Kidney (tissue), 22 donors: Measurements from ENCODE around the gene KRTAP4-11. TPM values are rescaled to one million over a fixed set of nuclear protein-coding genes. Genes with fewer than 3 reads are reported as not detected.
"Not testable (repeated sequence)": the region's sequence is repeated elsewhere in the genome, so short reads cannot be mapped to it uniquely, and the experiment has no call there.

Experiments used
- DNase-seq, 5 donors: peaks; one replicate each; pipeline ENCODE4 v3.0.0-alpha.2; 2013 to 2020
- FAIRE-seq: peaks from 2 replicates; lab custom pipeline; 2012; peaks lifted over from hg19 to GRCh38; lab: Jason Lieb, UNC
- H3K27ac ChIP-seq, 2 donors: one replicate each; pipeline ENCODE4 v1.7.0; 2013; ENCODE audit warnings: low read depth in 2 of 2, low read length in 2 of 2, inconsistent platforms in 1 of 2
- H3K27me3 ChIP-seq: one replicate; pipeline ENCODE4 v1.7.1; 2013; ENCODE audit warnings: low read length, inconsistent platforms; ENCODE audit not compliant: control insufficient read depth, insufficient read depth
- H3K36me3 ChIP-seq, 3 donors: one replicate each; pipeline versions ENCODE4 v1.7.0 to v1.7.1; 2013; ENCODE audit warnings: low read length in 3 of 3, control low read depth in 1 of 3, inconsistent platforms in 1 of 3; ENCODE audit not compliant: insufficient read depth in 3 of 3, control insufficient read depth in 2 of 3
- H3K4me1 ChIP-seq, 3 donors: one replicate each; pipeline versions ENCODE4 v1.7.0 to v1.7.1; 2013; ENCODE audit warnings: low read length in 3 of 3, inconsistent platforms in 1 of 3, low read depth in 1 of 3; ENCODE audit not compliant: control insufficient read depth in 2 of 3, insufficient read depth in 2 of 3
- H3K4me3 ChIP-seq, 3 donors: one replicate each; pipeline versions ENCODE4 v1.7.0 to v1.8.1; 2013; ENCODE audit warnings: low read length in 3 of 3, control low read depth in 1 of 3, inconsistent platforms in 1 of 3
- H3K9ac ChIP-seq, 3 donors: one replicate each; pipeline versions ENCODE4 v1.7.0 to v1.7.1; 2013; ENCODE audit warnings: low read length in 3 of 3, control low read depth in 1 of 3, inconsistent platforms in 1 of 3
- H3K9me3 ChIP-seq, 3 donors: one replicate each; pipeline versions ENCODE4 v1.7.0 to v1.7.1; 2013; ENCODE audit warnings: low read length in 3 of 3, control low read depth in 1 of 3, inconsistent platforms in 1 of 3; ENCODE audit not compliant: control insufficient read depth in 2 of 3, insufficient read depth in 1 of 3
- CTCF ChIP-seq: IDR thresholded peaks from 3 replicates; pipeline ENCODE4 v1.5.1; 2012; ENCODE audit warnings: mild to moderate bottlenecking, moderate library complexity, borderline replicate concordance; ENCODE audit not compliant: insufficient read depth; ENCODE audit errors: extremely low read depth
- intact Hi-C: fragments of 100-400 bp; cut with DNase I; formaldehyde crosslinking; loops from one replicate; pipeline ENCODE4 v1.11.1; 2022
- long read RNA-seq, 10 donors: library from polyadenylated mRNA in 1 of 10; unstranded in 1 of 10; transcript quantifications; one replicate each; pipeline ENCODE4 v2.0.0 and lab custom pipeline, GENCODE V29; 2021 to 2026
- polyA plus RNA-seq: library from polyadenylated mRNA; stranded (reverse); fragments of 350-450 nt; fragmentation: Illumina TruSeq; extraction: RNeasy Lipid Tissue Mini Kit (QIAGEN cat#74804); gene quantifications from one replicate; pipeline ENCODE4 v1.2.3, GENCODE V29; 2014; ENCODE audit warnings: low read depth, low replicate concordance; ENCODE audit not compliant: insufficient read depth
- total RNA-seq: library from RNA; stranded (reverse); fragmentation: NEBNext Ultra II Directional; extraction: Animal tissue kit (Norgen Biotek cat#: 25700); gene quantifications from one replicate; pipeline ENCODE4 v1.2.1, GENCODE V29; 2021
- donor health status: control.
- donor health status: control.
- donor health status: control.
- donor health status: control.
- donor health status: control.
- donor health status: DM: yes; HTN: yes; CAD: no.
- donor health status: Normal renal cell carcinoma (clear cell type).

Gene KRTAP4-11
- total RNA-seq = not detected
- polyA plus RNA-seq = not detected
- long read RNA-seq, donor 1 = 0 reads
- long read RNA-seq, donor 2 = 0 reads
- long read RNA-seq, donor 3 = 0 reads
- long read RNA-seq, donor 4 = 0 reads
- long read RNA-seq, donor 5, partial matches to known transcripts = 0 of 1 reads
- long read RNA-seq, donor 5, other reads (novel, unspliced or antisense) = 0 of 1 reads
- long read RNA-seq, donor 6 = 0 reads
- long read RNA-seq, donor 7 = 0 reads
- long read RNA-seq, donor 8 = 0 reads
- long read RNA-seq, donor 9 = 0 reads
- long read RNA-seq, donor 10 = 0 reads

GRCh38 chr17:41117846-41118386 lies at the start of gene KRTAP4-11:
KRTAP4-11 (minus strand) TSS chr17:41118373; CDS start chr17:41118315, 58 bp downstream.
- H3K36me3 ChIP-seq, FAIRE-seq, H3K9me3 ChIP-seq, H3K27ac ChIP-seq, H3K9ac ChIP-seq, H3K4me1 ChIP-seq, H3K4me3 ChIP-seq, intact Hi-C loops, H3K27me3 ChIP-seq: not testable (repeated sequence)
- peak in 1 of 5 donors; percentile 24 for DNase-seq

- Histone ChIP-seq H3K4me1 (no peaks in the 10 kb centered on the region), H3K9ac (no peak overlapping the region), H3K27ac (no peak overlapping the region), H3K27me3 (no peaks in the 10 kb centered on the region), H3K36me3 (no peaks in the 10 kb centered on the region), H3K9me3 (no peaks in the 10 kb centered on the region), H3K4me3 (no peak overlapping the region)
- FAIRE-seq (no peak), DNase-seq (peak in 1 of 5 donors; percentile 52)
- intact Hi-C loops = no loop called here
- TF ChIP-seq CTCF = no peak
Measured at GRCh38 chr17:41167561-41167960, 49.4 kb upstream of the KRTAP4-11 start.

- Histone ChIP-seq H3K27me3 (no peaks in the 10 kb centered on the region), H3K9me3 (no peaks in the 10 kb centered on the region), H3K4me3 (no peak overlapping the region), H3K4me1 (no peaks in the 10 kb centered on the region), H3K27ac (no peak overlapping the region), H3K36me3 (no peaks in the 10 kb centered on the region), H3K9ac (no peak overlapping the region)
- intact Hi-C loops = no loop called here
- DNase-seq (no peak), FAIRE-seq (no peak)
- TF ChIP-seq CTCF = no peak
Measured at GRCh38 chr17:41163828-41164227, 45.7 kb upstream of the KRTAP4-11 start.

GRCh38 chr17:41160648-41161047 lies 42.5 kb upstream of the KRTAP4-11 start, which contains the start of gene KRTAP4-4:
KRTAP4-4 (minus strand) TSS chr17:41160748; CDS start chr17:41160691, 57 bp downstream.
- no peak for TF ChIP-seq CTCF
- Histone ChIP-seq H3K36me3 (no peaks in the 10 kb centered on the region), H3K27ac (no peak within 1 kb of the TSS), H3K9me3 (no peaks in the 10 kb centered on the region), H3K4me3 (no peak within 1 kb of the TSS), H3K27me3 (no peaks in the 10 kb centered on the region), H3K4me1 (no peaks in the 10 kb centered on the region), H3K9ac (no peak within 1 kb of the TSS)
- FAIRE-seq (no peak), DNase-seq (no peak)
- intact Hi-C loops = no loop called here

- H3K27ac ChIP-seq, FAIRE-seq, H3K9me3 ChIP-seq, H3K4me1 ChIP-seq, H3K36me3 ChIP-seq, H3K27me3 ChIP-seq, intact Hi-C loops, H3K4me3 ChIP-seq, H3K9ac ChIP-seq: not testable (repeated sequence)
- DNase-seq = peak in 1 of 5 donors; percentile 35
Measured at GRCh38 chr17:41160190-41160589, 42.0 kb upstream of the KRTAP4-11 start.
